Kidney epithelial cell (primary cell): ENCODE results near the gene TBCE. TPM values are rescaled to one million over a fixed set of nuclear protein-coding genes. Genes with fewer than 3 reads are reported as not detected.
A peak's percentile ranks its signal among the peaks of the same experiment; 100 is the strongest.
"Not testable (repeated sequence)": the region's sequence is repeated elsewhere in the genome, so short reads cannot be mapped to it uniquely, and the experiment has no call there.

ENCODE experiments used
- DNase-seq: peaks from one replicate; pipeline ENCODE4 v3.0.0-alpha.2; 2010; ENCODE audit warnings: low read depth
- H3K27me3 ChIP-seq: 2 replicates; pipeline ENCODE4 v1.6.0; 2011; ENCODE audit warnings: low read length; ENCODE audit not compliant: control insufficient read depth, insufficient read depth
- H3K36me3 ChIP-seq: 2 replicates; pipeline ENCODE4 v1.5.1; 2011; ENCODE audit warnings: low read length; ENCODE audit not compliant: control insufficient read depth, insufficient read depth
- H3K4me3 ChIP-seq: 2 replicates; pipeline ENCODE4 v1.5.1; 2011; ENCODE audit warnings: low read depth, mild to moderate bottlenecking, control low read depth, low read length
- total RNA-seq: library from RNA; depleted of rRNA; stranded (reverse); fragments of >200 nt; gene quantifications from 2 replicates; pipeline ENCODE4 v1.2.3, GENCODE V29; 2015
- TF ChIP-seq, protein P1 (sequence below): IDR thresholded peaks from 2 replicates; pipeline ENCODE4 v1.5.1; 2011; ENCODE audit warnings: mild to moderate bottlenecking, moderate library complexity, low read length, control low read depth, inconsistent platforms; ENCODE audit not compliant: insufficient read depth, poor library complexity, severe bottlenecking

Gene TBCE
- total RNA-seq, 1 donor from 2014 or later: 24.7 TPM

DNA sequence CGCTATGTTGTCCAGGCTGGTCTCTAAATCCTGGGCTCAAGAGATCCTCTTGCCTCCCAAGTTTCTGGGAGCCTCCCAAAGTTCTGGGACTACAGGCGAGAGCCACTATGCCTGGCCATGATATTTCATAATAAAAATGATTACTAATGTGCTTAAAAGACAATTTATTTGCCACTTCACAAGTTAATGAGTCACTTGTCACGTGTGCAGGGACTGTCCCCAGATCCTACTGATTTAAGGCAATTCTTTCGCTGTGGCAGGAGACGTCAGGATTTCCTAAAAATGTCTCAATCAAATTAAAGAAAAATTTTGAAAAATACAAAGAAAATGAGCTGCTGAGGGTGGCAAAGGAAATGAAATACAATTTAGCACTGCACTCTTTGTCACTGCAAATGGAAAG, 93.5 kb downstream of the TBCE start:
- no peak for DNase-seq
- no peaks in the 10 kb centered on the region for H3K36me3 ChIP-seq
- TF ChIP-seq, protein P1, sequence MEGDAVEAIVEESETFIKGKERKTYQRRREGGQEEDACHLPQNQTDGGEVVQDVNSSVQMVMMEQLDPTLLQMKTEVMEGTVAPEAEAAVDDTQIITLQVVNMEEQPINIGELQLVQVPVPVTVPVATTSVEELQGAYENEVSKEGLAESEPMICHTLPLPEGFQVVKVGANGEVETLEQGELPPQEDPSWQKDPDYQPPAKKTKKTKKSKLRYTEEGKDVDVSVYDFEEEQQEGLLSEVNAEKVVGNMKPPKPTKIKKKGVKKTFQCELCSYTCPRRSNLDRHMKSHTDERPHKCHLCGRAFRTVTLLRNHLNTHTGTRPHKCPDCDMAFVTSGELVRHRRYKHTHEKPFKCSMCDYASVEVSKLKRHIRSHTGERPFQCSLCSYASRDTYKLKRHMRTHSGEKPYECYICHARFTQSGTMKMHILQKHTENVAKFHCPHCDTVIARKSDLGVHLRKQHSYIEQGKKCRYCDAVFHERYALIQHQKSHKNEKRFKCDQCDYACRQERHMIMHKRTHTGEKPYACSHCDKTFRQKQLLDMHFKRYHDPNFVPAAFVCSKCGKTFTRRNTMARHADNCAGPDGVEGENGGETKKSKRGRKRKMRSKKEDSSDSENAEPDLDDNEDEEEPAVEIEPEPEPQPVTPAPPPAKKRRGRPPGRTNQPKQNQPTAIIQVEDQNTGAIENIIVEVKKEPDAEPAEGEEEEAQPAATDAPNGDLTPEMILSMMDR: no peak
- no peaks in the 10 kb centered on the region for H3K27me3 ChIP-seq
- no peak overlapping the region for H3K4me3 ChIP-seq

DNA sequence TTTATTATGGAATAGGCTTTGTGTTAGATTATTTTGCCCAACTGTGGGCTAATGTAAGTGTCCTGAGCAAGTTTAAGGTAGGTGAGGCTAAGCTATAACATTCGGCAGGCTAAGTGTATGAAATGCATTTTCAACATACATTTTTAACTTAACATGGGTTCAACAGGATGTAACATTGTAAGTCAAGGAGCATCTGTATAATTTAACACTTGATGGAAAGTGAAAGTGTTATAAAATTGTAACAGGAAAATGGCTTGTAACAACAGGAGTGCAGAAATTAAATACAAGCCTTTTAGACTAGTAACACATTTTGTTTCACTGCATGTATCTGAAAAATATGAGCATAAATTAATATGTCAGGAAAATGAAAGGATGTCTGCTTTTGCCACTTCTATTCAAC, 94.7 kb downstream of the TBCE start:
- TF ChIP-seq, protein P1: no peak
- Histone ChIP-seq H3K36me3 (no peaks in the 10 kb centered on the region), H3K27me3 (no peaks in the 10 kb centered on the region), H3K4me3 (no peak overlapping the region)
- no peak for DNase-seq

- H3K27me3 ChIP-seq, H3K4me3 ChIP-seq, H3K36me3 ChIP-seq, DNase-seq: not testable (repeated sequence)
These were observed 95.6 kb downstream of the TBCE start for GRCh38 chr1:235462832-235463231.

DNA sequence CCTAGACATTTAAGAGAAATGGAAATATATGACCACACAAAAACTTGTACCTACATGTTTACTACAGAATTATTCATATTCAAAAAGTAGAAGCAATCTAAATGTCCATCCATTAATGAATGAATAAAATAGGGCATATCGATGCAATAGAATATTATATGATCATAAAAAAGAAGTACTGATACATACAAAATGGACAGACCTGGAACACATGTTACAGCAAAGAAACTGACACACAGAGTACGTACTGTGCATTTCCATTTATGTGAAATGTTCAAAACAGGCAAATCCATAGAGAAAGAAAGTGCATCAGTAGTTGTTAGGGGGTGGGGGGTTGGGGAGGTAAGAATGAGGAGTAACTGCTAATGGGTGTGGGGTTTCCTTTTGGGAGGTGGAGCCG, 97.8 kb downstream of the TBCE start:
- Histone ChIP-seq H3K4me3 (no peak overlapping the region), H3K36me3 (no peaks in the 10 kb centered on the region), H3K27me3 (no peaks in the 10 kb centered on the region)
- TF ChIP-seq, protein P1: no peak
- no peak for DNase-seq

- TF ChIP-seq, protein P1: no peak
- H3K4me3 ChIP-seq: no peak overlapping the region
- H3K36me3 ChIP-seq: peaks cover 1% of the 10 kb centered on the region
- no peak for DNase-seq
- H3K27me3 ChIP-seq: no peaks in the 10 kb centered on the region
These were observed 100.8 kb downstream of the TBCE start for GRCh38 chr1:235468004-235468403.

DNA sequence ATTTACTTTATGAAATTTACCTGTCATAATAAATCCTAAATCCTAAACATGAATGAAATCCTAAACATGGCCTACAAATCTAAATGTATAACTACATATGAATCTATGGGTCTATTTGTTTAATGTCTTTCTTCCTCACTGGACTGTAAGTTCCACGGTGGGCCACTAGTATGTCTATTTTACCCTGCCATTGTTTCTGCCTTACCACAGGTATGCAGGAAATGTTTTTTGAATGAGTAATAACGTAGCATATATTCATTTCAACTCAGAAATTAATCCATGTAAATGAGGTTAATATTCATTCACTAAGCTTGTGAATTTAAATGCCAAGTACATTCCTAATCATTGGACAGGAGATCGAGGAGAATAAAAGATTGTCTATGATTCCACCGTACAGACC, 101.7 kb downstream of the TBCE start:
- Histone ChIP-seq H3K36me3 (peaks cover 1% of the 10 kb centered on the region), H3K27me3 (no peaks in the 10 kb centered on the region), H3K4me3 (no peak overlapping the region)
- TF ChIP-seq, protein P1: peak; percentile 8
- peak; percentile 47 for DNase-seq

DNA sequence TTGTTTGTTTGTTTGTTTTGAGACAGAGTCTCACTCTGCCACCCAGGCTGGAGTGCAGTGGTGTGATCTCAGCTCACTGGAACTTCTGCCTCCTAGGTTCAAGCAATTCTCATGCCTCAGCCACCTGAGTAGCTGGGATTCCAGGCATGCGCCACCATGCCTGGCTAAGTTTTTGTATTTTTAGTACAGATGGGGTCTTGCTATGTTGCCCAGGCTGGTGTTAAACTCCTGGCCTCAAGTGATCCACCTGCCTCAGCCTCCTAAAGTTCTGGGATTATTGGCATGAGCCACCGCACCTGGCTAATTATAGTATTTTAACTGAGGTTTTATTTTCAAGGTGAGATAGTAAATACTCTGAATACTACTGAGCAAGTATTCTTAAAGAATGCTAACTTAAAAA, 102.7 kb downstream of the TBCE start:
- not testable (repeated sequence) for H3K4me3 ChIP-seq, H3K27me3 ChIP-seq, DNase-seq, H3K36me3 ChIP-seq
